SU-DHL-6 (cell line): ENCODE measurements around the gene PRKD2.

ENCODE experiments used
- H2AFZ ChIP-seq: fragments of 200-600 bp; sonication (generic); 2 replicates; pipeline ENCODE4 v1.6.1; 2014; ENCODE audit warnings: low read depth, mild to moderate bottlenecking, moderate library complexity, mixed read lengths, antibody characterized with exemption, low read length; ENCODE audit not compliant: severe bottlenecking
- H3F3A ChIP-seq: fragments of 200-600 bp; shearing (Covaris generic); 2 replicates; pipeline ENCODE4 v1.6.0; 2016; ENCODE audit warnings: antibody characterized with exemption, mild to moderate bottlenecking; ENCODE audit not compliant: insufficient read depth
- H3K27ac ChIP-seq: fragments of 200-600 bp; sonication (generic); 2 replicates; pipeline ENCODE4 v1.5.1; 2016; ENCODE audit warnings: low read depth, mild to moderate bottlenecking, low read length, moderate library complexity, mixed read lengths
- H3K27me3 ChIP-seq: fragments of 200-600 bp; sonication (generic), shearing (Covaris generic); 2 replicates; pipeline ENCODE4 v1.6.0; 2014; ENCODE audit warnings: mild to moderate bottlenecking, low read length
- H3K36me3 ChIP-seq: fragments of 200-600 bp; sonication (generic); 2 replicates; pipeline ENCODE4 v1.6.1; 2014; ENCODE audit warnings: mild to moderate bottlenecking, low read length, mixed read lengths
- H3K4me2 ChIP-seq: fragments of 300-600, 200-600 bp; shearing (Covaris generic), sonication (generic); 2 replicates; pipeline ENCODE4 v1.6.0; 2014; ENCODE audit warnings: low read length, low read depth, mild to moderate bottlenecking; ENCODE audit not compliant: poor library complexity, severe bottlenecking
- H3K4me3 ChIP-seq: fragments of 200-600 bp; sonication (generic); 2 replicates; pipeline ENCODE4 v1.5.1; 2014; ENCODE audit warnings: antibody characterized with exemption, low read length, mild to moderate bottlenecking, mixed read lengths; ENCODE audit not compliant: insufficient read depth, poor library complexity, severe bottlenecking
- H3K79me2 ChIP-seq: fragments of 200-600 bp; sonication (generic); 2 replicates; pipeline ENCODE4 v1.6.1; 2014; ENCODE audit warnings: mild to moderate bottlenecking, low read length, moderate library complexity; ENCODE audit not compliant: insufficient read depth
- H3K9ac ChIP-seq: fragments of 200-600 bp; sonication (generic); 2 replicates; pipeline ENCODE4 v1.7.0; 2014; ENCODE audit warnings: mild to moderate bottlenecking, low read length
- H3K9me2 ChIP-seq: fragments of 200-600 bp; sonication (generic); replicated peaks from 2 replicates; pipeline ENCODE4 v1.6.1; 2014; ENCODE audit warnings: low read length; ENCODE audit not compliant: insufficient read depth
- H3K9me3 ChIP-seq: fragments of 200-600 bp; sonication (generic); 2 replicates; pipeline ENCODE4 v1.6.1; 2014; ENCODE audit warnings: low read length, mixed read lengths; ENCODE audit not compliant: insufficient read depth
- H4K20me1 ChIP-seq: fragments of 200-600 bp; sonication (generic); 2 replicates; pipeline ENCODE4 v1.6.1; 2014; ENCODE audit warnings: low read depth, mild to moderate bottlenecking, antibody characterized with exemption, low read length, moderate library complexity, mixed read lengths
- EZH2phosphoT487 ChIP-seq: fragments of 200-600 bp; sonication (generic), shearing (Covaris generic); conservative IDR thresholded peaks from 2 replicates; pipeline ENCODE4 v1.6.1; 2018; ENCODE audit warnings: mild to moderate bottlenecking, antibody characterized with exemption, low read length, moderate library complexity, mixed read lengths
- TF ChIP-seq, protein P1 (sequence below): fragments of 200-600 bp; sonication (generic); IDR thresholded peaks from one replicate; pipeline ENCODE4 v1.5.1; 2017; ENCODE audit warnings: antibody characterized with exemption, mild to moderate bottlenecking, low read length, moderate library complexity; ENCODE audit not compliant: insufficient read depth, poor library complexity, severe bottlenecking

Gene PRKD2

DNA sequence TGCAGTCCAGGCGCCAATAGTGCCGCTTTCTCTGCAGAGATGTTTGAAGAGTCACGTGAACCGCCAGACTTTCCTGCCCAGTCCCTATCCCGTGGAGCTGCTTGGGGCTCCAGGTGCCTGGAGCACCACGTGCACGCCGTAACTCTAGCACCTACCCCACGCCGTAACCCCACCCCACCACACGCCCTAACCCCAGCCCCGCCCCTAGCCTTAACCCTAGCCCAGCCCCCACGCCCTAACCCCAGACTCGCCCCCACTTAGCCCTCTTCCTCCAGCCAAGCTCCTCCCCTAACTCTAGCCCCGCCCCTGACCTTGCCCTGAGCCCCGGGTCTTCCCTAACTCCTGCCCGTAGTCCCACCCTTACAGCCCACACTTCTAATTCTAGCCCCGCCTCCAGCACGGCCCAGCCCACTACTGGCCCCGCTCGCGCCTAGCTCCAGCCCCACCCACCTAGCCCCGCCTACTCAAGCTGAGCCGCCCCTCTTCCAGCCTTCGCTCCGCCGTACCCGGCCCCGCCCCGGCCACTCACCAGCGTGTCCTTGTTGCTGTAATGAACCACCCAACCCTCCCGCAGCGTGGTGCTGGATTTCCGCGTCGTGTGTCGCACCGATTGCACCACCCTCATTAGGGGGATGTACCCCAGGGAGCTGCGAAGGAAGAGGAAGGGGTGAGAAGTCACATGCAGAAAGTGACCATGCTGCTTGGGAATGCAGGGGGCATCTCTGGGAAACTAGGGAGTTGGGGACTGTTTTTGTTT is 19.5 kb downstream of the PRKD2 start:
- no peaks in the 10 kb centered on the region for H3K9me2 ChIP-seq
- peaks cover 14% of the 10 kb centered on the region; the same call in 1 of the 2 replicates for H3K36me3 ChIP-seq
- no peaks in the 10 kb centered on the region for H3K27me3 ChIP-seq
- H3K27ac ChIP-seq = no peak overlapping the region
- no peak overlapping the region for H2AFZ ChIP-seq
- H3F3A ChIP-seq = no peaks in the 10 kb centered on the region
- H3K4me2 ChIP-seq = no peak overlapping the region
- H3K9me3 ChIP-seq = no peaks in the 10 kb centered on the region
- H3K79me2 ChIP-seq = no peaks in the 10 kb centered on the region
- no peak overlapping the region for H3K9ac ChIP-seq
- H4K20me1 ChIP-seq = no peaks in the 10 kb centered on the region
- TF ChIP-seq, protein P1, sequence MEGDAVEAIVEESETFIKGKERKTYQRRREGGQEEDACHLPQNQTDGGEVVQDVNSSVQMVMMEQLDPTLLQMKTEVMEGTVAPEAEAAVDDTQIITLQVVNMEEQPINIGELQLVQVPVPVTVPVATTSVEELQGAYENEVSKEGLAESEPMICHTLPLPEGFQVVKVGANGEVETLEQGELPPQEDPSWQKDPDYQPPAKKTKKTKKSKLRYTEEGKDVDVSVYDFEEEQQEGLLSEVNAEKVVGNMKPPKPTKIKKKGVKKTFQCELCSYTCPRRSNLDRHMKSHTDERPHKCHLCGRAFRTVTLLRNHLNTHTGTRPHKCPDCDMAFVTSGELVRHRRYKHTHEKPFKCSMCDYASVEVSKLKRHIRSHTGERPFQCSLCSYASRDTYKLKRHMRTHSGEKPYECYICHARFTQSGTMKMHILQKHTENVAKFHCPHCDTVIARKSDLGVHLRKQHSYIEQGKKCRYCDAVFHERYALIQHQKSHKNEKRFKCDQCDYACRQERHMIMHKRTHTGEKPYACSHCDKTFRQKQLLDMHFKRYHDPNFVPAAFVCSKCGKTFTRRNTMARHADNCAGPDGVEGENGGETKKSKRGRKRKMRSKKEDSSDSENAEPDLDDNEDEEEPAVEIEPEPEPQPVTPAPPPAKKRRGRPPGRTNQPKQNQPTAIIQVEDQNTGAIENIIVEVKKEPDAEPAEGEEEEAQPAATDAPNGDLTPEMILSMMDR = no peak
- TF ChIP-seq EZH2phosphoT487 = no peak
- H3K4me3 ChIP-seq = no peak overlapping the region

DNA sequence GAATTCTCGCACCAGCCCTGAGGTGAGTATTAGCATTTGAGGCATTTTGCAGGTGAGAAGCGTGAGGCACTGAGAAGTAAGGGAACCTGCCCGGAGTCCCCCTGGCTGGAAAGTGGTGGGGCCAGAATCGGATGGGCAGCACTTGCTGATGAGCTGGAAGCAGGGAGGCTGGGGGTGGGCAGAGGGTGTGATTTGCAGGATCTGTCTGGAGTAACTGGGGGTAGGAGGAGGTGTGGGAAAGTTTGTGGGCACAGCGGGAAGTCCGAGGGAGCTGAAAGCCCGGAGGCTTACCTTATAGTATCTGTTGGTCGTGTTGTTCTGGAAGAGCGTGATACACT is 20.1 kb downstream of the PRKD2 start:
- H3K4me2 ChIP-seq = no peak overlapping the region
- TF ChIP-seq, protein P1 = no peak
- no peak for TF ChIP-seq EZH2phosphoT487
- H3K36me3 ChIP-seq = peaks cover 16% of the 10 kb centered on the region; the same call in 1 of the 2 replicates

DNA sequence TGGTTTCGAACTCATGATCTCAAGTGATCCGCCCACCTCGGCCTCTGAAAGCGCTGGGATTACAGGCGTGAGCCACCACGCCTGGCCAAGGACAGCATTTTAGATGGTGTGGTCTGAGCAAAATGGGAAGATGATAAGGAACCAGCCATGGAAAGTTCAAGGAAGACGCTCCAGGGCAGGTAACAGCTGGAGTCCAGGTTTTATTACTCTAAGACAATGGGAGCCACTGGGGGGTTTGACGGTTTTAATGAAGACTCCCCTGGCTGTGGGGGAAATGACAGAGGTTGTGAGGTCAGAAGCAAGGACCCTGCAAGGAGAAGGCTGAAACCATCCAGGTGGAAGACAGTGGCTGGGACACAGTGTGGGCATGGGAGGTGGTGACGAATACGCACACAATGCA is 20.9 kb downstream of the PRKD2 start:
- Histone ChIP-seq H2AFZ (no peak overlapping the region), H4K20me1 (no peaks in the 10 kb centered on the region), H3K9me3 (no peaks in the 10 kb centered on the region), H3K27me3 (no peaks in the 10 kb centered on the region), H3K79me2 (no peaks in the 10 kb centered on the region), H3K4me3 (no peak overlapping the region), H3K36me3 (peaks cover 22% of the 10 kb centered on the region), H3K27ac (no peak overlapping the region), H3F3A (no peaks in the 10 kb centered on the region), H3K9ac (no peak overlapping the region), H3K9me2 (no peaks in the 10 kb centered on the region), H3K4me2 (no peak overlapping the region)
- no peak for TF ChIP-seq EZH2phosphoT487
- TF ChIP-seq, protein P1 = no peak

More for the DNA sequence above, 20.1 kb downstream of the PRKD2 start:
- H4K20me1 ChIP-seq = no peaks in the 10 kb centered on the region
- H3K9me3 ChIP-seq = no peaks in the 10 kb centered on the region
- no peak overlapping the region for H2AFZ ChIP-seq
- no peaks in the 10 kb centered on the region for H3K9me2 ChIP-seq
- H3K27me3 ChIP-seq = no peaks in the 10 kb centered on the region
- H3F3A ChIP-seq = no peaks in the 10 kb centered on the region
- no peaks in the 10 kb centered on the region for H3K79me2 ChIP-seq
- H3K27ac ChIP-seq = no peak overlapping the region
- no peak overlapping the region for H3K4me3 ChIP-seq
- no peak overlapping the region for H3K9ac ChIP-seq
